Retinal pigment epithelial cell (primary cell): Measurements from ENCODE around the gene PELI2.

ENCODE experiments used
- DNase-seq: peaks from one replicate; pipeline ENCODE4 v3.0.0-alpha.2; 2010; ENCODE audit warnings: low read depth
- H3K4me3 ChIP-seq: 2 replicates; pipeline ENCODE4 v1.5.1; 2011; ENCODE audit warnings: mild to moderate bottlenecking, low read length, control low read depth, moderate library complexity
- CTCF ChIP-seq: conservative IDR thresholded peaks from 2 replicates; pipeline ENCODE4 v1.5.1; 2011; ENCODE audit warnings: low read depth, low read length, control low read depth, inconsistent platforms

The PELI2 gene

GRCh38 chr14:56328021-56328420 is 209.8 kb downstream of the PELI2 start:
- no peak overlapping the region for H3K4me3 ChIP-seq
- TF ChIP-seq CTCF = no peak
- DNase-seq = no peak

GRCh38 chr14:56331592-56332216 is 213.5 kb downstream of the PELI2 start:
- H3K4me3 ChIP-seq = no peak overlapping the region
- no peak for TF ChIP-seq CTCF
- DNase-seq = no peak

- H3K4me3 ChIP-seq = no peak overlapping the region
- no peak for TF ChIP-seq CTCF
- no peak for DNase-seq
These were observed 215.4 kb downstream of the PELI2 start for GRCh38 chr14:56333359-56334292.

GRCh38 chr14:56334458-56334857 is 216.2 kb downstream of the PELI2 start:
- TF ChIP-seq CTCF = no peak
- no peak for DNase-seq
- no peak overlapping the region for H3K4me3 ChIP-seq

- DNase-seq = no peak
- no peak for TF ChIP-seq CTCF
- no peak overlapping the region for H3K4me3 ChIP-seq
These were observed 220.5 kb downstream of the PELI2 start for GRCh38 chr14:56338674-56339073.

- peak; percentile 47 for DNase-seq
- TF ChIP-seq CTCF = peak; percentile 91
- no peak overlapping the region for H3K4me3 ChIP-seq
These were observed 221.9 kb downstream of the PELI2 start for GRCh38 chr14:56339855-56340701.
